Measurements from ENCODE around the gene SLC22A2.

SLC22A2 gene

GRCh38 chr6:160174681-160175080 is 83.9 kb downstream of the SLC22A2 start:
- H2BK5ac ChIP-seq (ENCODE audit: low read length), result no peak overlapping the region
- H2BK12ac ChIP-seq (ENCODE audit: low read length), result no peak overlapping the region
- H3K18ac ChIP-seq (ENCODE audit: low read length), result no peak overlapping the region
- H3K4me1 ChIP-seq (ENCODE audit: control insufficient read depth in 2 of 2, insufficient read depth in 1 of 2, low read depth in 1 of 2, low read length in 2 of 2), result peaks cover 0 to 8% of the 10 kb centered on the region in 2 donors
- H3K27ac ChIP-seq (replicated peaks; ENCODE audit: low read length), result no peak overlapping the region
- no peak overlapping the region for H3K9ac ChIP-seq (ENCODE audit: low read depth, low read length, poor library complexity)
- no peak overlapping the region for H3K4ac ChIP-seq (ENCODE audit: low read length)
- H3K4me3 ChIP-seq (ENCODE audit: low read length in 2 of 2), result no peak overlapping the region
- no peak overlapping the region for H3K4me2 ChIP-seq (ENCODE audit: insufficient read depth, low read length, poor library complexity, severe bottlenecking)
- no peaks in the 10 kb centered on the region for H3K36me3 ChIP-seq (replicated peaks in 1 of 2; ENCODE audit: control insufficient read depth in 2 of 2, insufficient read depth in 2 of 2, low read length in 2 of 2)
- no peak overlapping the region for H2BK15ac ChIP-seq (ENCODE audit: low read length)
- H4K91ac ChIP-seq (ENCODE audit: low read depth, low read length, poor library complexity), result no peak overlapping the region
- no peak overlapping the region for H2AFZ ChIP-seq (ENCODE audit: low read length)
- WGBS, 2 donors (ENCODE audit: extremely low coverage in 2 of 2, insufficient read length in 2 of 2, insufficient replicate concordance in 1 of 2), result no CpG with 5 or more reads among the region's 2 CpGs
- no peak overlapping the region for H3K23ac ChIP-seq (ENCODE audit: low read depth, low read length, poor library complexity)
- H4K8ac ChIP-seq (ENCODE audit: low read depth, low read length), result no peak overlapping the region
- H2AK5ac ChIP-seq (ENCODE audit: low read depth, low read length), result no peak overlapping the region
- no peak for DNase-seq (ENCODE audit: low spot score)
- H3K9me3 ChIP-seq (replicated peaks in 1 of 2; ENCODE audit: control insufficient read depth in 2 of 2, insufficient read depth in 1 of 2, low read depth in 1 of 2, low read length in 2 of 2), result peaks cover 0 to 2% of the 10 kb centered on the region in 2 donors
- H2BK120ac ChIP-seq (ENCODE audit: low read depth, low read length), result no peak overlapping the region
- H3K14ac ChIP-seq (ENCODE audit: low read length), result no peak overlapping the region
- H3K27me3 ChIP-seq (ENCODE audit: control insufficient read depth in 3 of 3, insufficient read depth in 3 of 3, low read depth in 1 of 3, low read length in 3 of 3), result peaks cover 0 to 7% (median 0%) of the 10 kb centered on the region in 3 experiments
- no peaks in the 10 kb centered on the region for H3K79me1 ChIP-seq (ENCODE audit: low read depth, low read length)

- H3K14ac ChIP-seq (ENCODE audit: low read length), result no peak overlapping the region
- no peaks in the 10 kb centered on the region for H3K9me3 ChIP-seq (replicated peaks in 1 of 2; ENCODE audit: control insufficient read depth in 2 of 2, insufficient read depth in 1 of 2, low read depth in 1 of 2, low read length in 2 of 2)
- H2BK15ac ChIP-seq (ENCODE audit: low read length), result no peak overlapping the region
- H4K91ac ChIP-seq (ENCODE audit: low read depth, low read length, poor library complexity), result no peak overlapping the region
- H3K4me2 ChIP-seq (ENCODE audit: insufficient read depth, low read length, poor library complexity, severe bottlenecking), result no peak overlapping the region
- no CpG with 5 or more reads among the region's 9 CpGs for WGBS, 2 donors (ENCODE audit: extremely low coverage in 2 of 2, insufficient read length in 2 of 2, insufficient replicate concordance in 1 of 2)
- H3K4ac ChIP-seq (ENCODE audit: low read length), result no peak overlapping the region
- H3K23ac ChIP-seq (ENCODE audit: low read depth, low read length, poor library complexity), result no peak overlapping the region
- no peak overlapping the region for H2AFZ ChIP-seq (ENCODE audit: low read length)
- H3K18ac ChIP-seq (ENCODE audit: low read length), result no peak overlapping the region
- no peak overlapping the region for H4K8ac ChIP-seq (ENCODE audit: low read depth, low read length)
- H3K9ac ChIP-seq (ENCODE audit: low read depth, low read length, poor library complexity), result no peak overlapping the region
- H2AK5ac ChIP-seq (ENCODE audit: low read depth, low read length), result no peak overlapping the region
- peaks cover 0 to 8% of the 10 kb centered on the region in 2 donors for H3K4me1 ChIP-seq (ENCODE audit: control insufficient read depth in 2 of 2, insufficient read depth in 1 of 2, low read depth in 1 of 2, low read length in 2 of 2)
- DNase-seq (ENCODE audit: low spot score), result no peak
- peaks cover 0 to 4% (median 0%) of the 10 kb centered on the region in 3 experiments for H3K27me3 ChIP-seq (ENCODE audit: control insufficient read depth in 3 of 3, insufficient read depth in 3 of 3, low read depth in 1 of 3, low read length in 3 of 3)
- no peak overlapping the region for H2BK12ac ChIP-seq (ENCODE audit: low read length)
- H3K36me3 ChIP-seq (replicated peaks in 1 of 2; ENCODE audit: control insufficient read depth in 2 of 2, insufficient read depth in 2 of 2, low read length in 2 of 2), result no peaks in the 10 kb centered on the region
- no peaks in the 10 kb centered on the region for H3K79me1 ChIP-seq (ENCODE audit: low read depth, low read length)
- H2BK120ac ChIP-seq (ENCODE audit: low read depth, low read length), result no peak overlapping the region
- no peak overlapping the region for H2BK5ac ChIP-seq (ENCODE audit: low read length)
- H3K4me3 ChIP-seq (ENCODE audit: low read length in 2 of 2), result no peak overlapping the region
- no peak overlapping the region for H3K27ac ChIP-seq (replicated peaks; ENCODE audit: low read length)
These were observed 84.7 kb downstream of the SLC22A2 start for GRCh38 chr6:160173806-160174527.

- no peak overlapping the region for H2BK15ac ChIP-seq (ENCODE audit: low read length)
- WGBS, 2 donors (ENCODE audit: extremely low coverage in 2 of 2, insufficient read length in 2 of 2, insufficient replicate concordance in 1 of 2), result no CpG with 5 or more reads among the region's 5 CpGs
- no peaks in the 10 kb centered on the region for H3K9me3 ChIP-seq (replicated peaks in 1 of 2; ENCODE audit: control insufficient read depth in 2 of 2, insufficient read depth in 1 of 2, low read depth in 1 of 2, low read length in 2 of 2)
- H3K18ac ChIP-seq (ENCODE audit: low read length), result no peak overlapping the region
- no peaks in the 10 kb centered on the region for H3K79me1 ChIP-seq (ENCODE audit: low read depth, low read length)
- H3K23ac ChIP-seq (ENCODE audit: low read depth, low read length, poor library complexity), result no peak overlapping the region
- no peak overlapping the region for H4K8ac ChIP-seq (ENCODE audit: low read depth, low read length)
- no peak overlapping the region for H2BK12ac ChIP-seq (ENCODE audit: low read length)
- no peak overlapping the region for H3K4me3 ChIP-seq (ENCODE audit: low read length in 2 of 2)
- H3K27ac ChIP-seq (replicated peaks; ENCODE audit: low read length), result no peak overlapping the region
- H2BK120ac ChIP-seq (ENCODE audit: low read depth, low read length), result no peak overlapping the region
- peaks cover 0 to 4% (median 0%) of the 10 kb centered on the region in 3 experiments for H3K27me3 ChIP-seq (ENCODE audit: control insufficient read depth in 3 of 3, insufficient read depth in 3 of 3, low read depth in 1 of 3, low read length in 3 of 3)
- H2AFZ ChIP-seq (ENCODE audit: low read length), result no peak overlapping the region
- H3K14ac ChIP-seq (ENCODE audit: low read length), result no peak overlapping the region
- no peak overlapping the region for H4K91ac ChIP-seq (ENCODE audit: low read depth, low read length, poor library complexity)
- no peak overlapping the region for H3K4ac ChIP-seq (ENCODE audit: low read length)
- DNase-seq (ENCODE audit: low spot score), result no peak
- H3K9ac ChIP-seq (ENCODE audit: low read depth, low read length, poor library complexity), result no peak overlapping the region
- H2AK5ac ChIP-seq (ENCODE audit: low read depth, low read length), result no peak overlapping the region
- no peaks in the 10 kb centered on the region for H3K36me3 ChIP-seq (replicated peaks in 1 of 2; ENCODE audit: control insufficient read depth in 2 of 2, insufficient read depth in 2 of 2, low read length in 2 of 2)
- peaks cover 2 to 5% of the 10 kb centered on the region in 2 donors for H3K4me1 ChIP-seq (ENCODE audit: control insufficient read depth in 2 of 2, insufficient read depth in 1 of 2, low read depth in 1 of 2, low read length in 2 of 2)
- no peak overlapping the region for H2BK5ac ChIP-seq (ENCODE audit: low read length)
- H3K4me2 ChIP-seq (ENCODE audit: insufficient read depth, low read length, poor library complexity, severe bottlenecking), result no peak overlapping the region
These were observed 85.9 kb downstream of the SLC22A2 start for GRCh38 chr6:160172704-160173103.

DNA sequence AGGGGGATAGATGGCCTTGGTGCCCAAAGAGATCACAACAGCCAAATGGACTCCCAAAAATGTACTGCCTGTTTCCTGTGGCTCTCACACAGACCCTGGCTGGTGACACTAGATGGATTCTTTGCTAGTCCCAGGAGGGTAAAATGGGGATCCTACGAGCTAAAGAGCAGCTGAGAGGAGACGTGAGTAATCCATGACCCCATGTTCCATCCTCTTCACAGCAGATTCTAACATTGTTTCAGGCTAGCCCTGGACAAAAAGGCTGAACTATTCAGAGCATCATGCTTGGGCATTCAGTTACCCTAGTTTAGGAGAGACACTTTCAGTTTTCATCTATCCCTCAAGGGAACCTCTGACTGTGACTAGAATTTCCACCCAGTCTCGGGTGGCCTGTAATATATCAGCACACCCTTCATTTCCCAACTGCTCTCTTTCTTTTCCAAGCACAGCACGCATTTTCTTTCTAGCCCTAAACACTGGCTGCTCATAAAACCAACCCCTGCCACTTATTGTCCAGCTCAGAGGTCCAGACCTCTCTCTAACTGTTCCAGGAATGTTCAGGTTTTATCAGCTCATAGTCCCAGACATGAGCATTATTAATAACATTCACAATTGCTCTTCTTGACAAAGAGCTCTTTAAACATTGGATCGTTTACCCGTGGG is 88.5 kb downstream of the SLC22A2 start:
- Histone ChIP-seq H3K14ac (ENCODE audit: low read length) (no peak overlapping the region), H3K23ac (ENCODE audit: low read depth, low read length, poor library complexity) (no peak overlapping the region), H2AFZ (ENCODE audit: low read length) (no peak overlapping the region), H2BK12ac (ENCODE audit: low read length) (no peak overlapping the region), H2AK5ac (ENCODE audit: low read depth, low read length) (no peak overlapping the region), H3K27ac (replicated peaks; ENCODE audit: low read length) (no peak overlapping the region), H3K79me1 (ENCODE audit: low read depth, low read length) (no peaks in the 10 kb centered on the region), H3K36me3 (replicated peaks in 1 of 2; ENCODE audit: control insufficient read depth in 2 of 2, insufficient read depth in 2 of 2, low read length in 2 of 2) (no peaks in the 10 kb centered on the region), H2BK5ac (ENCODE audit: low read length) (no peak overlapping the region), H2BK120ac (ENCODE audit: low read depth, low read length) (no peak overlapping the region), H3K9me3 (replicated peaks in 1 of 2; ENCODE audit: control insufficient read depth in 2 of 2, insufficient read depth in 1 of 2, low read depth in 1 of 2, low read length in 2 of 2) (no peaks in the 10 kb centered on the region), H3K4me3 (ENCODE audit: low read length in 2 of 2) (no peak overlapping the region), H3K4ac (ENCODE audit: low read length) (no peak overlapping the region), H4K91ac (ENCODE audit: low read depth, low read length, poor library complexity) (no peak overlapping the region), H3K27me3 (ENCODE audit: control insufficient read depth in 3 of 3, insufficient read depth in 3 of 3, low read depth in 1 of 3, low read length in 3 of 3) (no peaks in the 10 kb centered on the region), H3K4me2 (ENCODE audit: insufficient read depth, low read length, poor library complexity, severe bottlenecking) (no peak overlapping the region), H3K4me1 (ENCODE audit: control insufficient read depth in 2 of 2, insufficient read depth in 1 of 2, low read depth in 1 of 2, low read length in 2 of 2) (peaks cover 5 to 9% of the 10 kb centered on the region in 2 donors), H3K18ac (ENCODE audit: low read length) (no peak overlapping the region), H3K9ac (ENCODE audit: low read depth, low read length, poor library complexity) (no peak overlapping the region), H2BK15ac (ENCODE audit: low read length) (no peak overlapping the region), H4K8ac (ENCODE audit: low read depth, low read length) (no peak overlapping the region)
- WGBS, 2 donors (ENCODE audit: extremely low coverage in 2 of 2, insufficient read length in 2 of 2, insufficient replicate concordance in 1 of 2), result no CpG with 5 or more reads among the region's 6 CpGs
- no peak for DNase-seq (ENCODE audit: low spot score)
